Stimulated activated CD8-positive, alpha-beta memory T cell treated with anti-CD3 and anti-CD28 coated beads, Interleukin-7, amount 100 ng/mL, for 48 hours (primary cell): ENCODE results near the gene TNFAIP3.
"Not testable (repeated sequence)": the region's sequence is repeated elsewhere in the genome, so short reads cannot be mapped to it uniquely, and the experiment has no call there.

Source experiments
- DNase-seq, 2 donors: peaks; one replicate each; pipeline ENCODE4 v3.0.0-alpha.2; 2020; ENCODE audit warnings: low read depth in 1 of 2; ENCODE audit errors: extremely low read depth in 1 of 2

Gene TNFAIP3

DNA sequence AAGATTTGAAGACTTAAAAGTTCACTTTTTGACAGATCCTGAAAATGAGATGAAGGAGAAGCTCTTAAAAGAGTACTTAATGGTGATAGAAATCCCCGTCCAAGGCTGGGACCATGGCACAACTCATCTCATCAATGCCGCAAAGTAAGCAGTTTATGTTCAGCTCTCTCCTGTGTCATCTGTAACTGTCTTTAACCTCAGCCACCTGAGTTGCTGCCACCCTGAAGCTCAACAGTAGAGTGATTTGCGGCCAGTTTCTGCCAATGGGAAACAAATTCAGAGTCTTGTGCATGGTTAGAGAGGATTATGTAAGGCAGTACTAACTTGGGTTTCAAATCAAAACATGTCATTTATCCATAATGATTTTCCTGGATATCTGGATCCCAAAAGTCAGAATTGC lies 10.1 kb downstream of the TNFAIP3 start:
- no peak for DNase-seq

DNA sequence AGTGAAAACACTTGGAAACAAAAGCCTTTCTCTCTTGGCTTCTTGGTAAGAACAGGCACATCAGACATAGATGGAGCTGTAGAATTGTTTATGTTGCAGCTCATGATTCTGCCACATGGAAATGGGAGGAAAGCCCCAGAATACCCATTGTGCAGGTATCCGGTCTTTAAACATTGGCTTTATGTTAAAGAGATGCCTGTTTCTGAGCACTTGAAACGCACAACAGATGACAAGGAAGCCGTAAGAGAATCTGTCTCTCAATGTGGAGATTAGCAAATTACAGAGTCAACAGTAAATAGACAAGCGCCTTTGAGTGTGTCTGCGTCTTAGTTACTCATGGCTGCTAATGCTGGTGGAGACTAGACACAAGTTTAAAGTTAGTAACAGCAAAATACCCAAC lies 10.5 kb downstream of the TNFAIP3 start:
- DNase-seq: no peak

DNA sequence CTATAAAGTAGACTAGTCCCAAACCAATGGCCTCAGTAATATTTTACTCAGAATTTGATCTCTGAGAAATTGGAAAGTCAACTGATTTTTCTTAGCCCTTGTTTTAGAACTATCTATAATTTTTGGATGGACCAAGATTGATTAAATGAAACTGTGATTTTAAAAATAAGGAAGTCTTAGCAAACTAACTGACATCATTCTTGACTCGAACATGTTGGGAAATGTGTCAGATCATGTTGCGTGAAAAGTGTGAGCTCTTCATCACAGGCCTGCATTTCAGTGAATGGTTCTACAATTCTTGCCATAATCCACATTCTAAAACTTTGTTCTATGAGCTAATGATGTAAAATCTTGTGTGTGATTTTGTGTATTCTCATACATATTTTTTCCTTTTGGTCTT lies 11.0 kb downstream of the TNFAIP3 start:
- no peak for DNase-seq

DNA sequence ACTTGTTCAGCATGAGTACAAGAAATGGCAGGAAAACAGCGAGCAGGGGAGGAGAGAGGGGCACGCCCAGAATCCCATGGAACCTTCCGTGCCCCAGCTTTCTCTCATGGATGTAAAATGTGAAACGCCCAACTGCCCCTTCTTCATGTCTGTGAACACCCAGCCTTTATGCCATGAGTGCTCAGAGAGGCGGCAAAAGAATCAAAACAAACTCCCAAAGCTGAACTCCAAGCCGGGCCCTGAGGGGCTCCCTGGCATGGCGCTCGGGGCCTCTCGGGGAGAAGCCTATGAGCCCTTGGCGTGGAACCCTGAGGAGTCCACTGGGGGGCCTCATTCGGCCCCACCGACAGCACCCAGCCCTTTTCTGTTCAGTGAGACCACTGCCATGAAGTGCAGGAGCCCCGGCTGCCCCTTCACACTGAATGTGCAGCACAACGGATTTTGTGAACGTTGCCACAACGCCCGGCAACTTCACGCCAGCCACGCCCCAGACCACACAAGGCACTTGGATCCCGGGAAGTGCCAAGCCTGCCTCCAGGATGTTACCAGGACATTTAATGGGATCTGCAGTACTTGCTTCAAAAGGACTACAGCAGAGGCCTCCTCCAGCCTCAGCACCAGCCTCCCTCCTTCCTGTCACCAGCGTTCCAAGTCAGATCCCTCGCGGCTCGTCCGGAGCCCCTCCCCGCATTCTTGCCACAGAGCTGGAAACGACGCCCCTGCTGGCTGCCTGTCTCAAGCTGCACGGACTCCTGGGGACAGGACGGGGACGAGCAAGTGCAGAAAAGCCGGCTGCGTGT lies 11.6 kb downstream of the TNFAIP3 start:
- no peak for DNase-seq

DNA sequence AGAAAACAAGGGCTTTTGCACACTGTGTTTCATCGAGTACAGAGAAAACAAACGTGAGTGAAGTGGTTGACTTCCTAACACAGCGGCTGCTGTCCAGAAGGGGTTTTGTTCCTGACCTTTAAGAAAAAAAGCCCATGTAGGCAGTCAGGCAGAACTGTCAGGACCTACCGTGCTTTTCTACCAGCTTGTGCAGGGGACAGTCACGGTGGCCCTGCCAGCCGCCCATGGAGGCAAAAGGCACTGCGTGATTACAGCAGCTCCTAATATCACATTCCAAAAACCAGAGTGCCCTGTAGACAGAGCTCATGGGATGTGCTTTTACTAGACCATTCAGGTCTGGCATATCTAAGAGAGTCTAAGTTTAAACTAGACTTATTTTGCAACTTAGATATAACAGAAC lies 12.2 kb downstream of the TNFAIP3 start:
- no peak for DNase-seq

DNA sequence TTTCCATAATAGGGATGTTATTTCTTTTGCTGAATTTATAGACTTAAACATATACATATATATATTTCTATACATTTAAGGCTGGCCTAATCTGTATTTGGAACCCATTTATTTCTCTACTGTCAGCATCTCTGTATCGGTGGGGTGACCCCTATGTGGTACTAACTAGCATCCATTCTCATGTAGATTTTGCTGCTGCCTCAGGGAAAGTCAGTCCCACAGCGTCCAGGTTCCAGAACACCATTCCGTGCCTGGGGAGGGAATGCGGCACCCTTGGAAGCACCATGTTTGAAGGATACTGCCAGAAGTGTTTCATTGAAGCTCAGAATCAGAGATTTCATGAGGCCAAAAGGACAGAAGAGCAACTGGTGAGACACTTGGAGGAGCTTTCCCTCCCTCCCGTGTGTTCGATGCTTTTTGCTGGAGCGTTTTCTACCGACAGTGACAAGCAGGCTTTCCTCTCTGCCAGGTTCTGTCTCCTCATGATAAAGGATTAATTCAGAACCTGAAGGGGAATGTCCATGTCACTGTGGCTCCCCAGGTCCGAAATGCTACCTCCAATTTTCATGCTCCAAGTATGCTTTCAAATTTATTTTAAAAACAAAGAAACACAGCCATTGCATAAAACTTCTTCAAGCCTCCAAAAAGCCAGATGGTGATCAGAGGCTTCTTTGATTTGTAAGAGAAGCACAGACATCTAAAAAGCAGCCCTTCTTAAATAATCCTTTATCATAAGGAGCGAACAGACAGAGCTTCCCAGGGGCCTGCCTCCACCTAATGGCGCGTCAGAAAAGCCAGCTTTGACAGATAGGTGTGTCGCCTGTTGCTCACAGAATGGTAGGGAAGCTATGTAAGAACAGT lies 13.1 kb downstream of the TNFAIP3 start:
- no peak for DNase-seq

DNA sequence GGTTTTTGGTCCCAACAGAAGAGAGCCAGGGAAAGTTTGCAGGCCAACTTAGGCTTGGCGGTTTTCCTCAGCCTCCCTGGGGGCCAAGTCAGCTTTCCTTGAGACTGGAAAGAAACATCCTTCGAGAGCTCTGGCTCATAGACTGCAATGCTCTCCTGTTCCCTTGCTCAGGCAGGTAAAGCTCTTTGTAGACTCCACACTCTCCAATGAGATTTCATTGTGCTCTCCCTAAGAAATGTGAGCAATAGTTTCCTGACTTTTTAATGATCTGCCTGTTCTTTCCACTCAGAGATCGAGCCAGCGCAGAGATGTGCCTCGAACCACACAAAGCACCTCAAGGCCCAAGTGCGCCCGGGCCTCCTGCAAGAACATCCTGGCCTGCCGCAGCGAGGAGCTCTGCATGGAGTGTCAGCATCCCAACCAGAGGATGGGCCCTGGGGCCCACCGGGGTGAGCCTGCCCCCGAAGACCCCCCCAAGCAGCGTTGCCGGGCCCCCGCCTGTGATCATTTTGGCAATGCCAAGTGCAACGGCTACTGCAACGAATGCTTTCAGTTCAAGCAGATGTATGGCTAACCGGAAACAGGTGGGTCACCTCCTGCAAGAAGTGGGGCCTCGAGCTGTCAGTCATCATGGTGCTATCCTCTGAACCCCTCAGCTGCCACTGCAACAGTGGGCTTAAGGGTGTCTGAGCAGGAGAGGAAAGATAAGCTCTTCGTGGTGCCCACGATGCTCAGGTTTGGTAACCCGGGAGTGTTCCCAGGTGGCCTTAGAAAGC lies 13.9 kb downstream of the TNFAIP3 start:
- no peak for DNase-seq

DNA sequence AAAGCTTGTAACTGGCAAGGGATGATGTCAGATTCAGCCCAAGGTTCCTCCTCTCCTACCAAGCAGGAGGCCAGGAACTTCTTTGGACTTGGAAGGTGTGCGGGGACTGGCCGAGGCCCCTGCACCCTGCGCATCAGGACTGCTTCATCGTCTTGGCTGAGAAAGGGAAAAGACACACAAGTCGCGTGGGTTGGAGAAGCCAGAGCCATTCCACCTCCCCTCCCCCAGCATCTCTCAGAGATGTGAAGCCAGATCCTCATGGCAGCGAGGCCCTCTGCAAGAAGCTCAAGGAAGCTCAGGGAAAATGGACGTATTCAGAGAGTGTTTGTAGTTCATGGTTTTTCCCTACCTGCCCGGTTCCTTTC lies 14.4 kb downstream of the TNFAIP3 start:
- no peak for DNase-seq

DNA sequence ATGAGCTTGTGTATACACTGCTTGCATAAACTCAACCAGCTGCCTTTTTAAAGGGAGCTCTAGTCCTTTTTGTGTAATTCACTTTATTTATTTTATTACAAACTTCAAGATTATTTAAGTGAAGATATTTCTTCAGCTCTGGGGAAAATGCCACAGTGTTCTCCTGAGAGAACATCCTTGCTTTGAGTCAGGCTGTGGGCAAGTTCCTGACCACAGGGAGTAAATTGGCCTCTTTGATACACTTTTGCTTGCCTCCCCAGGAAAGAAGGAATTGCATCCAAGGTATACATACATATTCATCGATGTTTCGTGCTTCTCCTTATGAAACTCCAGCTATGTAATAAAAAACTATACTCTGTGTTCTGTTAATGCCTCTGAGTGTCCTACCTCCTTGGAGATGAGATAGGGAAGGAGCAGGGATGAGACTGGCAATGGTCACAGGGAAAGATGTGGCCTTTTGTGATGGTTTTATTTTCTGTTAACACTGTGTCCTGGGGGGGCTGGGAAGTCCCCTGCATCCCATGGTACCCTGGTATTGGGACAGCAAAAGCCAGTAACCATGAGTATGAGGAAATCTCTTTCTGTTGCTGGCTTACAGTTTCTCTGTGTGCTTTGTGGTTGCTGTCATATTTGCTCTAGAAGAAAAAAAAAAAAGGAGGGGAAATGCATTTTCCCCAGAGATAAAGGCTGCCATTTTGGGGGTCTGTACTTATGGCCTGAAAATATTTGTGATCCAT lies 15.3 kb downstream of the TNFAIP3 start:
- DNase-seq: no peak

DNA sequence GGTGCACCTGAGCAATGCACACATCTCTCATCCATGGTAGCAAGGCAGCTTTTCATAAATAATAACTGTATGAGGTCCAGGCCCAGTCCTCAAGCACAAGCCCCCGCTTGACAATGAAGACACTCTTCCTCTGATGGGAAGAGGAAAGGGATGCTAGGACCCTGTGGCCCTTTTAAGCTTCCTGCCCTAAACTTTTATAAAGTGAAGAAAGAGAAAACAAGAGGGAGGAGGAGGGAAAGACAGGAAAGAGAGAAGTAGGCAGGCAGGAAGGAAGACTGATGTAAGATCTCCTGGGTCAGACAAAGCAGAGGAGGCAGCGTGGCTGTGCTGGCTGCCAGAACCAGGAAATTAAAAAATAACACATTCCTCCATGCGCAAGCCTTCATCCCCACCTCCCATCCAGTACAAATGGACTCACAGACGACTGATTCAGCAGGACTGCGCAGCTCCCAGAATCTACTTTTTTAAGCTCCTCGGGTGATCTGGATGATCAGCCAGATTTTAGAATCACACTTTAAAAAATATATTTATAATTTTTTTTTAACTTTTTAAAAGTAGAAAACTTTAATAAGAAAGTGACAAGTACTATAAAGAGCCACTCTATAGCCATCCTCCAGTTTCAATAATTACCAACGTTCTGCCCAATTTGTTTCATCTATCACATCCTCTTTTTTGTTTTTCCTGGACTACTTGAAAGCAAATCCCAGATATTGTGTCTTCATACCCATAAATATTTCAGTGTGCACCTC lies 16.5 kb downstream of the TNFAIP3 start:
- DNase-seq: no peak

DNA sequence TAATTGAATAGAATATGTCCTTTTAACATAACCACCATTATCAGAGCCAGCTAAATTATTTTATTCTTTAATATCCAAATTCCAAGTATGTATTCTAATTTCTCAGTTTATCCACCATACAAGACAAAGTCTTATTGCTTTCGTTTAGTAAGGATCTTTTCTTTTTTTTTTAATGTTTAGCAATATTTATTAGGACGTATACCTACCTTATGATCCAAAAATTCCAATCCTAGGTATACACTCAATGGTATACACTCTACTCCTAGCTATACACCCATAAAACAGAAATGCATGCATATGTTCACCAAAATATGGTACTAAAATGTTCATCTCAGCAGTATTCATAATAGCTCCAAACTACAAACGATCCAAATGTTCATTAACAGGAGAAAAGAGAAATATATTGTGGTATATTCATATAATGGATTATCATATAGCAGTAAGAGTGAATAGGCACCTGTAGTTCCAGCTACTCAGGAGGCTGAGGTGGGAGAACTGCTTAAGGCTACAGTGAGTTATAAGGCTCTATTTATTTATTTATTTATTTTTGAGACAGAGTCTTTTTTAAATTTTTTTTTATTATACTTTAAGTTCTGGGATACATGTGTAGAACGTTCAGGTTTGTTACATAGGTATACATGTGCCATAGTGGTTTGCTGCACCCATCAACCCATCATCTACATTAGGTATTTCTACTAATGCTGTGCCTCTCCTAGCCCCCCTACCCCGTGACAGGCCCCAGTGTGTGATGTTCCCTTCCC lies 17.3 kb downstream of the TNFAIP3 start:
- DNase-seq: no peak

DNA sequence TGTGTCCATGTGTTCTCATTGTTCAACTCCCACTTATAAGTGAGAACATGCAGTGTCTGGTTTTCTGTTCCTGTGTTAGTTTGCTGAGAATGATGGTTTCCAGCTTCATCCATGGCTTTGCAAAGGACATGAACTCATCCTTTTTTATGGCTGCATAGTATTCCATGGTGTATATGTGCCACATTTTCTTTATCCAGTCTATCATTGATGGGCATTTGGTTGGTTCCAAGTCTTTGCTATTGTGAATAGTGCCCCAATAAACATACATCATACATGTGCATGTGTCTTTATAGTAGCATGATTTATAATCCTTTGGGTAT lies 17.8 kb downstream of the TNFAIP3 start:
- not testable (repeated sequence) for DNase-seq

DNA sequence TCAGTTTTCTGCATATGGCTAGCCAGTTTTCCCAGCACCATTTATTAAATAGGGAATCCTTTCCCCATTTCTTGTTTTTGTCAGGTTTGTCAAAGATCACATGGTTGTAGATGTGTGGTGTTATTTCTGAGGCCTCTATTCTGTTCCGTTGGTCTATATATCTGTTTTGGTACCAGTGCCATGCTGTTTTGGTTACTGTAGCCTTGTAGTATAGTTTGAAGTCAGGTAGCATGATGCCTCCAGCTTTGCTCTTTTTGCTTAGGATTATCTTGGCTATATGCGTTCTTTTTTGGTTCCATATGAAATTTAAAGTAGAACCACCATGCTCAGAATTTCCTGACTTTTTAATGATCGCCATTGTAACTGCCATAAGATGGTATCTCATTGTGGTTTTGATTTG lies 19.2 kb downstream of the TNFAIP3 start:
- not testable (repeated sequence) for DNase-seq

DNA sequence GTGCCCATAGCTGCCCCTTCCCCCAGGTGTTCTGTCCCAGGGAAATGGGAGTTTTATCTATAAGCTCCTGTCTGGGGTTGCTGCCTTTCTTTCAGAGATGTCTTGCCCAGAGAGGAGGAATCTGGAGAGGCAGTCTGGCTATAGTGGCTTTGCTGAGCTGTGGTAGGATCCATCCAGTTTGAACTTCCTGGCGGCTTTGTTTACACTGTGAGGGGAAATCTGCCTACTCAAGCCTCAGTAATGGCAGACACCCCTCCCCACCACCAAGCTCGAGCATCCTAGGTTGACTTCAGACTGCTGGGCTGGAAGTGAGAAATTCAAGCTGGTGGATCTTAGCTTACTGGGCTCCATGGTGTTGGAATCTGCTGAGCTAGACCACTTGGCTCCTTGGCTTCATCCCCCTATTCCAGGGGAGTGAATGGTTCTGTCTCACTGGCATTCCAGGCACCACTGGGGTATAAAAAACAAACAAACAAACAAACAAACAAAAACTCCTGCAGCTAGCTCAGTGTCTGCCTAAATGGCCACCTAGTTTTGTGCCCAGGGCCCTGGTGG lies 24.0 kb downstream of the TNFAIP3 start:
- no peak for DNase-seq

DNA sequence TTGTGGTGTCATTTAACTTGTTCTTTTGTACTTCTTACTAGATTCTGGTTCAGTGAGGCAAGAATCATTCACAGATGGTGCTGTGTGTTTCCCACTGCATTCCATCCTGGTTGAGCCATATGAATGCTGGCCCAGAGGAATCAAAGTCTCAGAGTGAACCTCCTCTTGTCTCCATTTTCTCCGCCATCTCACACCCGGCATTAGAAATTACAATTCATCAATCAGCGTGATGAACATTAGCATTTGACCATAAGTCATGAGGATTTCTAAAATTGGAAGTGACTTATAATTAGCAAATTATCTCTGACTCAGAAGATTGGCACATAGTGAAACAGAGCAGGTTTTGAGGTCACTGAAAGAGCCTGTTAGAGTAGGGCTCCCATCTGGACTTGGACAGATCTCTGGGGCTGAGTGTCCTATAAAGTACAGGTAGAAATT lies 25.2 kb downstream of the TNFAIP3 start:
- no peak for DNase-seq

DNA sequence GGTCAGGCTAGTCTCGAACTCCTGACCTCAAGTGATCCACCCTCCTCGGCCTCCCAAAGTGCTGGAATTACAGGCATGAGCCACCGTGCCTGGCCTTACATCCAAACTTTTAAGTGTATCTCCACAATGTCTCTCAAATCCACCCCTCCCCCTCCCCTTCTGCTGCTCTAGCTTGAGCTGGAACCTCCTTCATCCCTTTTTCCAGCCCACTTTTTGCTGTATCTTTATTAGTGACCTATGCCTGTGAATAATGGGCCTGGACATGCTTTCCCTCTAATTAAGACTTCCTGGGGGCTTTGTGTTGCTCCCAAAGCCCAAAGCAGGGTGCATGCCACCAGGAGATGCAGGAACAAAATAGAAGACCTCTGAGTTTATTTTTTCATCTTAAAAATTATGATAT lies 26.1 kb downstream of the TNFAIP3 start:
- DNase-seq: no peak

DNA sequence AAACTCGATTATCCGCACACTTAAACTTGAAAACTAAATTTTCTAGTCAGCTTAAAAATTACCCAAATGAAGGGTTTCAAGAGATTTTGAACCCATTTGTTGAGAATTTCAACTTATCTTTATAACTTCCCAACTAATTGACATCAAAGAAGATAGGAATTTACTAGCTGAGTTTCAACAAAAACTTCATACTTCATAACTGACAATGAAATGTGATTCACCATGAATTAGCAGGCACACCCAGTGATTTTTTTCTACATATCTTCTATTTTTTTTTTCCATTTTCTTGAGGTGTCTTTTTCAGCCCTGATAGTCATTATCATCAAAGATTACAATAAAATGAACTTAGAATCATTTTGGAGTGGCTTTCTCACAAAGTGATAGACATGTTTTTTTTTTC lies 26.7 kb downstream of the TNFAIP3 start:
- no peak for DNase-seq

DNA sequence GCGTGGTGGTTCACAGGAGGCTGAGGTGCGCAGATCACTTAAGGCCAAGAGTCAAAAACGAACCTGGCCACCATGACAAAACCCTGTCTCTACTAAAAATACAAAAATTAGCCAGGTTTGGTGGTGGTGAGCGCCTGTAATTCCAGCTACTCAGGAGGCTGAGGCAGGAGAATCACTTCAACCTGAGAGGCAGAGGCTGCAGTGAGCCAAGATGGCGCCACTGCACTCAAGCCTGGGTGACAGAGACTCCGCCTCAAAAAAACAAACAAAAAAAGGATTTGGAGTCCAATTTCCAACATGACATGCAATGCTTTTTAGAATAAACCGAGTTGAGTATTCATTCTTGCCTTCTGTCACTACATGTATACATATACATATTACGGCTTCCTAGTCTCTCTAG lies 27.3 kb downstream of the TNFAIP3 start:
- DNase-seq: not testable (repeated sequence)

DNA sequence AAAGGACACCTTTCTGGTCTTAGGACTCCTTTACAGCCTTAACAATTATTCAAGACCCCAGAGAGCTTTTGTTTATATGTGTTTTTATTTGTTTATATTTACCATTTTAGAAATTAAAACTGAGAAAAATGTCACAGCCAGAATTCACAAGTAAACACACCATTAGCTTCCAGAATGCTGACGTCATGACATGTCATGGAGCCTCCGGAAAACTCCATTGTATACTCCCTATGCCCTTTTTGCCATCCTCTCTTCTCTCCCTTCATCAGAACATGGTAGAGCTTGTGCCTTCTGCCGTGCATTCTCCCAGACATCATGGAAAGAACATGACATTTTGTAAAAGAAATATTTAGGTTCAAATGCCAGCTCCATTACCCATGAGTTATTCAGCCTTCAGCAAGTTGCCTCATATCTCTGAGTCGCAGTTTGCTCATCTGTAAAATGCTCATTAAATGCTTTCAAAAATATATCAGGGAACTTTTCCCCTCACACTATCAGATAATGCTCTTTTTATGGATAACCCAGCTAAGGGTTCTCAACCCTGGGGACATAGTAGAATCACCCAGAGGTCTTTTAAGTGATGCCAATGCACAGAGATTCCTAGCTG lies 27.8 kb downstream of the TNFAIP3 start:
- DNase-seq: no peak
